Choroid plexus epithelial cell (primary cell): ENCODE results near the gene MCU.
"Not testable (repeated sequence)": the region's sequence is repeated elsewhere in the genome, so short reads cannot be mapped to it uniquely, and the experiment has no call there.

Source experiments
- DNase-seq: peaks from one replicate; pipeline ENCODE4 v3.0.0-alpha.2; 2010; ENCODE audit warnings: low read depth
- H3K4me3 ChIP-seq: 2 replicates; pipeline ENCODE4 v1.5.1; 2011; ENCODE audit warnings: low read depth, mild to moderate bottlenecking, control low read depth, low read length, moderate library complexity
- CTCF ChIP-seq: conservative IDR thresholded peaks from 2 replicates; pipeline ENCODE4 v1.5.1; 2011; ENCODE audit warnings: low read depth, mild to moderate bottlenecking, control low read depth, inconsistent platforms, low read length, moderate library complexity

The MCU gene

GRCh38 chr10:72904806-72905205 is 212.9 kb downstream of the MCU start:
- H3K4me3 ChIP-seq: no peak overlapping the region
- TF ChIP-seq CTCF: no peak
- DNase-seq: no peak

- TF ChIP-seq CTCF: no peak
- H3K4me3 ChIP-seq: no peak overlapping the region
- DNase-seq: peak; percentile 21
Observed at GRCh38 chr10:72906446-72906845, 214.5 kb downstream of the MCU start.

GRCh38 chr10:72910705-72911104 is 218.8 kb downstream of the MCU start:
- DNase-seq: no peak
- no peak overlapping the region for H3K4me3 ChIP-seq
- TF ChIP-seq CTCF: no peak

GRCh38 chr10:72911758-72912157 is 219.8 kb downstream of the MCU start:
- no peak for TF ChIP-seq CTCF
- no peak for DNase-seq
- no peak overlapping the region for H3K4me3 ChIP-seq

- no peak for TF ChIP-seq CTCF
- DNase-seq: no peak
- H3K4me3 ChIP-seq: no peak overlapping the region
Observed at GRCh38 chr10:72912736-72913135, 220.8 kb downstream of the MCU start.

- no peak for TF ChIP-seq CTCF
- no peak for DNase-seq
- no peak overlapping the region for H3K4me3 ChIP-seq
Observed at GRCh38 chr10:72913287-72913686, 221.3 kb downstream of the MCU start.

- peak; percentile 25 for DNase-seq
- H3K4me3 ChIP-seq: not testable (repeated sequence)
Observed at GRCh38 chr10:72917201-72917600, 225.3 kb downstream of the MCU start.

GRCh38 chr10:72917803-72918332 is 225.9 kb downstream of the MCU start:
- not testable (repeated sequence) for H3K4me3 ChIP-seq, DNase-seq
